Measurements from ENCODE around the gene ECI2. TPM values are rescaled to one million over a fixed set of nuclear protein-coding genes. Genes with fewer than 3 reads are reported as not detected.

The ECI2 gene, protein sequence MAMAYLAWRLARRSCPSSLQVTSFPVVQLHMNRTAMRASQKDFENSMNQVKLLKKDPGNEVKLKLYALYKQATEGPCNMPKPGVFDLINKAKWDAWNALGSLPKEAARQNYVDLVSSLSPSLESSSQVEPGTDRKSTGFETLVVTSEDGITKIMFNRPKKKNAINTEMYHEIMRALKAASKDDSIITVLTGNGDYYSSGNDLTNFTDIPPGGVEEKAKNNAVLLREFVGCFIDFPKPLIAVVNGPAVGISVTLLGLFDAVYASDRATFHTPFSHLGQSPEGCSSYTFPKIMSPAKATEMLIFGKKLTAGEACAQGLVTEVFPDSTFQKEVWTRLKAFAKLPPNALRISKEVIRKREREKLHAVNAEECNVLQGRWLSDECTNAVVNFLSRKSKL
- total RNA-seq, result 90.5 and 100 TPM in 2 replicates

DNA sequence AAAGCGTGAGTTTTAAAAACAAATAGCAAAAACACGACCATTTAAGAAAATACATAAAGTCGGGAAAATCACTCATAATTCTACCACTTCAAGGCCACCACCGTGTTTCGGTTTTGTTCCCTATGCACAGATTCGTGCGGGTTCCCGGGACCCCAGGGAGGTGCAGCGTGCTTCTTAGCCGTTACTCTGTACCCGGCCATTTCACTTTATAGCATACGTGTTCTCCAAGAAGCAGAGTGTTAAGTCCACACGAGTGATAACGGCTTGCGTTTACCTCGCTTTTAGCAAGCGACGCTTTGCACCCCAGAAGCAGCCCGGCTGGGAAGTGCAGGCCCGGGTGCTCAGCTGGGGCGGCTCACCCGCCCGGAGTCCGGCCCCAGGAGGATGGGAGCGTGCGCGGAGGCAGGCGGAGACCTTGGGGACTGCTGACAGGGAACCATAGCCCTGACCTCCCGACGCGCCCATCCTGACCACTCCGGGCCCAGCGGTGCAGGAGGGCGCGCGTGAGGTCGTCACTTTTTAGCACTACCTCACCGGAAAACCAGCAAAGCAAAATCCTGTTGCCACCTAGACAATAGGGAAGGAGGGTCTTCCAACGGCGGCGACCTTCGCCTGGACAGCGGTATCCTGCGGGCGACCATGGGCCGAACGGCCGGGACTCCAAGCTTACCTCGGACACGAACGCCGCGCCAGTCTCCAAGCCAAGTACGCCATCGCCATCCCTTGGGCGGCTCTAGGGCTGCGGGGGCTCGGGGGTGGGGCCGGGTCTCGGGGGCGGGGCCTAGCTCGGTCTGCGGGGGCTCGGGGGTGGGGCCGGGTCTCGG is at the start of gene ECI2:
TSS of gene ECI2 (minus strand) at position 735 of the 824 bp plus-strand sequence. CDS start at position 720, 15 bp downstream.

DNA sequence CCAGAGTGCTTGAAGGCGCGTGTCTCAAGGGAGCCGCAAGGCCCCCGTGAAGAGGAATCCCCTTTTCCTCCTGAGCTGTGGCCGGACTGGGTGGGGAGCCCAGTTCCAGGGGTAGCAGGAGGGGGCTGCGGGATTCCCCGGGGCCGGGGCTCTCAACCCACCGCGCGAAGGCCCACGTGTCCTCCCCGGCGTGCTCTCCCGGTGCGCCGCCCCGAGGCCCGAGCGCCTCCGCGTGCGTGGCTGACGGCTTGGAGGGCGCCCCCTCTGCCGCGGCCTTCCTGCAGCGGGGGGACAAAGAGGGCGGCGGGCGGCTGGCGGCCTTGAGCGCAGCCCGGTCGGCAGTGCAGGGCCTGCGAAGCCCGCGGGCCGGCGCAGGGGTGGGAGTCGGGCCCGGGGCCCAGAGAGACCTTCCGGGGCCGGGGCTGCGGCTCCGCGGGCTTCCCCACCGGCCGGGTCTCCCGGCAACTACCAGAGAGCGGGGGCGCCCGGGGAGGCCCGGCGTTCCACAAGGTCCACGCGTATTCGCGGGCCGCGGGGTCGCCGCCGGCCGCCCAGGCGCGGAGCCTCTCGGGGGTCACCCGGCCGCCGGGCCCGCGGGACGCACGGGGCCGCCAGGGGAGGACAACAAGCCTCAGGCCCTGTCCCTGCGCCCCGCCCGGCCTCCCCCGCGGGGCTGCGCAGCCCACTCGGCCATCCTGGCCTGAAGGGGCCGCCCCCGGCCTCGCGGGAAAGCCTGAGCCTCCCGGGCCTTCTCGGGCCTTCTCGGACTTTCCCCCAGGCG is 56.5 kb downstream of the ECI2 start, which contains the start of gene FAM217A:
TSS of gene FAM217A (minus strand) at position 447 of the 781 bp plus-strand sequence. CDS start 1,723 bp downstream, outside the sequence.

Other genes with a start within 250 kb of the ECI2 start
- not detected in 2 replicates for gene FAM217A, start 56.4 kb downstream of the ECI2 start, total RNA-seq